Gastrocnemius medialis (tissue), 4 donors: ENCODE measurements around the gene CKMT1A. TPM values are rescaled to one million over a fixed set of nuclear protein-coding genes. Genes with fewer than 3 reads are reported as not detected.
A peak's percentile ranks its signal among the peaks of the same experiment; 100 is the strongest.
"Not testable (repeated sequence)": the region's sequence is repeated elsewhere in the genome, so short reads cannot be mapped to it uniquely, and the experiment has no call there.

ENCODE experiments used
- ATAC-seq, 2 donors: fragments of 150-250 bp; one replicate each; pipeline ENCODE4 v1.9.1; 2016
- DNase-seq, 2 donors: peaks; one replicate each; pipeline ENCODE4 v3.0.0-alpha.2; 2019
- H3K27ac ChIP-seq, 4 donors: fragments of 200-600 bp; sonication (generic); 1 replicate in 1 of 4; 2 replicates in 3 of 4; pipeline ENCODE4 v1.5.1; 2016 to 2018; ENCODE audit warnings: mild to moderate bottlenecking in 2 of 4, moderate library complexity in 1 of 4
- H3K27me3 ChIP-seq, 3 donors: fragments of 200-600 bp; sonication (generic) in 2 of 3; 1 replicate in 1 of 3; 2 replicates in 2 of 3; pipeline versions ENCODE4 v1.5.1 to v1.6.0; 2016 to 2019; ENCODE audit warnings: mild to moderate bottlenecking in 1 of 3, moderate library complexity in 1 of 3
- H3K36me3 ChIP-seq, 2 donors: fragments of 200-600 bp; sonication (generic) in 1 of 2; one replicate each; pipeline ENCODE4 v1.5.1; 2017 to 2018
- H3K4me1 ChIP-seq, 2 donors: fragments of 200-600 bp; sonication (generic) in 1 of 2; one replicate each; pipeline ENCODE4 v1.5.1; 2016 to 2017; ENCODE audit warnings: mild to moderate bottlenecking in 2 of 2
- H3K4me3 ChIP-seq, 4 donors: fragments of 200-600 bp; sonication (generic) in 3 of 4; 1 replicate in 1 of 4; 2 replicates in 3 of 4; pipeline ENCODE4 v1.5.1; 2016 to 2019; ENCODE audit warnings: mild to moderate bottlenecking in 2 of 4
- H3K9me3 ChIP-seq, 3 donors: fragments of 200-600 bp; sonication (generic) in 2 of 3; 1 replicate in 1 of 3; 2 replicates in 2 of 3; pipeline ENCODE4 v1.5.1; 2016 to 2019
- POLR2A ChIP-seq, 2 donors: fragments of 450-650 bp; IDR thresholded peaks; one replicate each; pipeline ENCODE4 v1.6.1; 2017; ENCODE audit warnings: antibody characterized with exemption in 2 of 2, mild to moderate bottlenecking in 2 of 2, moderate library complexity in 2 of 2
- in situ Hi-C, 4 donors: fragments of 200-750 bp; cut with MboI; loops; one replicate each; pipeline versions ENCODE4 v1.15.0 to v1.8.0; 2017; ENCODE audit warnings: low sequenced_read_pairs in 4 of 4
- intact Hi-C: fragments of 100-400 bp; cut with DNase I; formaldehyde crosslinking; loops from one replicate; pipeline ENCODE4 v1.15.1; 2023; ENCODE audit warnings: low total_unique reads
- total RNA-seq, 4 donors: library from RNA; depleted of rRNA; stranded (reverse); fragments of >200 nt; gene quantifications; one replicate each; pipeline versions ENCODE4 v1.1.0 to v1.2.3, GENCODE V29; 2016
- TF ChIP-seq, protein P1 (sequence below), 5 experiments: fragments of 450-650 bp in 3 of 5; fragments of 200-600 bp in 2 of 5; sonication (generic) in 2 of 5; IDR thresholded peaks in 4 of 5; conservative IDR thresholded peaks in 1 of 5; 1 replicate in 4 of 5; 2 replicates in 1 of 5; pipeline ENCODE4 v1.5.1; 2016 to 2019; ENCODE audit warnings: antibody characterized with exemption in 5 of 5, mild to moderate bottlenecking in 3 of 5, moderate library complexity in 3 of 5

CKMT1A gene
- total RNA-seq, 4 donors from 2014 or later = 0.41 TPM; not detected in 3

DNA sequence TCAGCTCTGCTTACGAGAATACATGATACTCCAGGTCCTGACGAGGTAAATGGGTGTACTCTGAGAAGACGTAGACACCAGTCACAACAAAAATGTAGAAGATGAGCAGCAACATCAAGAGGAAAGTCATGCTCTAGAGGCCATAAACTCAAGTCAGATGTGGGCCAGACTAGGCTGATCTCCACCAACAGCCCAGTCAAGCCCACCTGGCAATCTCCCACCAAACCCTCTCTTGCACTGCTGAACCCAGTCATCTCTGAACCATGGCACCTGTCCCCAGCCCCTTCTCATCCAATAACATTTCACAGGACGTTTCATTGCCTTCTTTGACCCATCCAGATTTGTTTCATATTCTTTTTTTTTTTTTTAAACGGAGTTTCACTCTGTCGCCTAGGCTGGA is 41.8 kb downstream of the CKMT1A start:
- in situ Hi-C loops = no loop called here

DNA sequence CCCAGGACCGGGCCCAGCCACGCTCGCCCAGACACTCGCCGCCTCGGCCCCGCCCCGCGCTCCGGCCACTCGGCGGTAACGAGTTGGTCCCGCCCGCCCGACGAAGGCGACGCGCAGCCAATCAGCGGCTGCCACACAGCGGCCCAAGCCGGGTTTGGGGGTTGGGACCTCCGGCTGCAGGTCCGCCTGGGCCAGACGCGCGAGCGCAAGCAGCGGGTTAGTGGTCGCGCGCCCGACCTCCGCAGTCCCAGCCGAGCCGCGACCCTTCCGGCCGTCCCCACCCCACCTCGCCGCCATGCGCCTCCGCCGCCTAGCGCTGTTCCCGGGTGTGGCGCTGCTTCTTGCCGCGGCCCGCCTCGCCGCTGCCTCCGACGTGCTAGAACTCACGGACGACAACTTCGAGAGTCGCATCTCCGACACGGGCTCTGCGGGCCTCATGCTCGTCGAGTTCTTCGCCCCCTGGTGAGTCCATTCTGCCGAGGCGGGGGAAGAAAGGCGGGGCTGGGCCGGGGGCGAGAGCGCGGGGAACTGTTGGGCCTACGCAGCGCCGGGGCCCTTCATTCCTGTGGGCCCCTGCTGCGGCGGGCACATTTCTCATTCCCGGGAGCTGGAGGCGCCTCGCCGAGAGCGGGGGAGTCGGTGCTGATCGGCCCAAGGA is 52.7 kb downstream of the CKMT1A start, which contains the start of gene PDIA3:
Gene PDIA3 (plus strand): TSS at position 194 of the 658 bp plus-strand sequence. CDS start 102 bp downstream, at position 296.
- in situ Hi-C loops = not testable (repeated sequence)
- intact Hi-C loops = loop anchor here (2.0 kb wide), 1 partner anchor 30 kb away; the partner anchor contains the start of gene ELL3
- H3K27ac ChIP-seq = peak within 1 kb of the TSS; percentile 89 to 96 (median 94)

More for the DNA sequence above, 41.8 kb downstream of the CKMT1A start:
- DNase-seq (no peak), ATAC-seq (no peak)
- no peaks in the 10 kb centered on the region for H3K27me3 ChIP-seq
- H3K27ac ChIP-seq = no peak overlapping the region
- no peaks in the 10 kb centered on the region for H3K4me1 ChIP-seq
- no peaks in the 10 kb centered on the region for H3K36me3 ChIP-seq
- no peaks in the 10 kb centered on the region for H3K9me3 ChIP-seq
- intact Hi-C loops = no loop called here
- TF ChIP-seq, protein P1, sequence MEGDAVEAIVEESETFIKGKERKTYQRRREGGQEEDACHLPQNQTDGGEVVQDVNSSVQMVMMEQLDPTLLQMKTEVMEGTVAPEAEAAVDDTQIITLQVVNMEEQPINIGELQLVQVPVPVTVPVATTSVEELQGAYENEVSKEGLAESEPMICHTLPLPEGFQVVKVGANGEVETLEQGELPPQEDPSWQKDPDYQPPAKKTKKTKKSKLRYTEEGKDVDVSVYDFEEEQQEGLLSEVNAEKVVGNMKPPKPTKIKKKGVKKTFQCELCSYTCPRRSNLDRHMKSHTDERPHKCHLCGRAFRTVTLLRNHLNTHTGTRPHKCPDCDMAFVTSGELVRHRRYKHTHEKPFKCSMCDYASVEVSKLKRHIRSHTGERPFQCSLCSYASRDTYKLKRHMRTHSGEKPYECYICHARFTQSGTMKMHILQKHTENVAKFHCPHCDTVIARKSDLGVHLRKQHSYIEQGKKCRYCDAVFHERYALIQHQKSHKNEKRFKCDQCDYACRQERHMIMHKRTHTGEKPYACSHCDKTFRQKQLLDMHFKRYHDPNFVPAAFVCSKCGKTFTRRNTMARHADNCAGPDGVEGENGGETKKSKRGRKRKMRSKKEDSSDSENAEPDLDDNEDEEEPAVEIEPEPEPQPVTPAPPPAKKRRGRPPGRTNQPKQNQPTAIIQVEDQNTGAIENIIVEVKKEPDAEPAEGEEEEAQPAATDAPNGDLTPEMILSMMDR (IDR thresholded peaks at IDR 0.05 in 4 of 5, conservative IDR thresholded peaks at IDR 0.05 in 1 of 5) = no peak
- no peak overlapping the region for H3K4me3 ChIP-seq

DNA sequence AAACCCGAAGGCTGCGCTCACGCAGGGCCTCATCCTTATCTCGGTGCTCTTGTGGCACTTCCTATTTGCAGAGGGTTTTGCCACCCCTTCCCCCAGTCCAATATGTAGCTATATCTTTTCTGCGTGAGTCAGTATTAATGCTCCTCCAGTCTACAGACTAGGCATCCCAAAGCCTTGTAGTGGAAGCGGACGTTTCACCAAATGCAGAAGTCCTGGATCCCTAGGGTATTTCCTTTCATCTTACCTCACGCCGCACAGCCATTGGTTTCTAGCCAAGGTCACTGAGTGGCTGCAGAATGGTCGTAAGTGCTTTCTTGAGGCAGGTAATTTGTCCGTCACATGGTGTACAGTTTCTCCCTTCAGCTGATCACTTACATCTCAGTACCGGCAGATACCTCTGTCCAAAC is 53.2 kb downstream of the CKMT1A start:
- Histone ChIP-seq H3K27ac (peak overlapping the region; percentile 89 to 96 (median 94)), H3K4me1 (peaks cover 20 to 23% of the 10 kb centered on the region in 2 donors), H3K4me3 (peak overlapping the region; percentile 87 to 100 (median 93))
- peak; percentile 43 to 44 for ATAC-seq
- H3K9me3 ChIP-seq, H3K27me3 ChIP-seq, in situ Hi-C loops, H3K36me3 ChIP-seq: not testable (repeated sequence)
- intact Hi-C loops = loop anchor here (1.0 to 2.0 kb wide), 2 partner anchors 22 to 30 kb away; partner anchors contain the start of gene ELL3
- peak in 1 of 2 donors; percentile 21 for DNase-seq

More for the DNA sequence above, 52.7 kb downstream of the CKMT1A start, which contains the start of gene PDIA3:
- H3K9me3 ChIP-seq, H3K27me3 ChIP-seq, H3K36me3 ChIP-seq: not testable (repeated sequence)
- ATAC-seq (peak; percentile 95 to 97), DNase-seq (peak; percentile 90 to 91)
- Histone ChIP-seq H3K4me1 (peaks cover 18 to 20% of the 10 kb centered on the region in 2 donors), H3K4me3 (peak within 1 kb of the TSS; percentile 87 to 100 (median 93))
- TF ChIP-seq POLR2A (IDR thresholded peaks at IDR 0.05) = peak; percentile 96 to 97
- TF ChIP-seq, protein P1 (IDR thresholded peaks at IDR 0.05 in 4 of 5, conservative IDR thresholded peaks at IDR 0.05 in 1 of 5) = peak in 2 of 5 experiments; percentile 16 to 30

DNA sequence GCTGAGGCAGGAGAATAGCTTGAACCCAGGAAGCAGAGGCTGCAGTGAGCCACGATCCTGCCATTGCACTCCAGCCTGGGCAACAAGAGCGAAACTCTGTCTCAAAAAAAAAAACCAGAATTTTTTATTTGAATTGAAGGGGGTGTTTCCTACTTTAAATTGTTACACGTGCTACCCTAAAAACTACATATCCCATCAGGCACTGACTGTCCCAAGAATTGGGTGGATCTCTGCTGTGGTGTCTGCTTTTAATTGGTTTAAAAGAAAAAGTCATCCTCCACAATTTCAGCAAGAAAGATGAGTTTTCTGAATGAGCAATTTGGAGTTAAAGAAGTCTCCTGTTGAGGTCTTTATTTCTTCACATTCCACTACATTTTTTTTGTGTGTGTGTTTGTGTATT is 54.7 kb downstream of the CKMT1A start:
- TF ChIP-seq POLR2A (IDR thresholded peaks at IDR 0.05) = no peak
- TF ChIP-seq, protein P1 (IDR thresholded peaks at IDR 0.05 in 4 of 5, conservative IDR thresholded peaks at IDR 0.05 in 1 of 5) = no peak
- intact Hi-C loops = no loop called here
- ATAC-seq = no peak
- H3K4me3 ChIP-seq = no peak overlapping the region
- no peak for DNase-seq
- H3K27me3 ChIP-seq = no peaks in the 10 kb centered on the region
- in situ Hi-C loops = no loop called here
- H3K4me1 ChIP-seq = peaks cover 20 to 26% of the 10 kb centered on the region in 2 donors
- no peak overlapping the region for H3K27ac ChIP-seq
- peaks cover 0 to 19% of the 10 kb centered on the region in 2 donors for H3K36me3 ChIP-seq
- no peaks in the 10 kb centered on the region for H3K9me3 ChIP-seq

Other genes starting within 250 kb of the CKMT1A start
- gene TP53BP1, start 200.7 kb upstream of the CKMT1A start, total RNA-seq = 10 to 100 TPM in 3 of 4 donors, 1 to 10 TPM in 1; 9.0 to 17.0 (median 13.3) TPM
- gene MAP1A, start 176.3 kb upstream of the CKMT1A start, total RNA-seq = 10 to 100 TPM in 2 of 4 donors, 1 to 10 TPM in 2; 3.5 to 13.0 (median 8.2) TPM
- 10 to 100 TPM; 14.4 to 41.2 (median 16.6) TPM for gene PPIP5K1, start 103.7 kb upstream of the CKMT1A start, total RNA-seq
- gene CKMT1B, start 99.8 kb upstream of the CKMT1A start, total RNA-seq = under 1 TPM in 1 of 4 donors, not detected in 3; 0.46 TPM
- under 1 TPM in 1 of 4 donors, not detected in 3; 0.41 TPM for gene STRC, start 75.1 kb upstream of the CKMT1A start, total RNA-seq
- gene CATSPER2, start 45.0 kb upstream of the CKMT1A start, total RNA-seq = 1 to 10 TPM in 3 of 4 donors, under 1 TPM in 1; 0.29 to 2.1 (median 1.1) TPM
- 10 to 100 TPM; 26.6 to 45.1 (median 30.3) TPM for gene PDIA3, start 52.6 kb downstream of the CKMT1A start, total RNA-seq
- gene ELL3, start 83.1 kb downstream of the CKMT1A start, total RNA-seq = 1 to 10 TPM; 2.1 to 6.3 (median 2.6) TPM
- gene SERF2, start 98.5 kb downstream of the CKMT1A start, total RNA-seq = 100 to 1,000 TPM; 491 to 646 (median 617) TPM
- gene SERINC4, start 106.4 kb downstream of the CKMT1A start, total RNA-seq = under 1 TPM in 3 of 4 donors, not detected in 1; 0.18 to 0.82 (median 0.29) TPM
- 10 to 100 TPM; 19.5 to 33.9 (median 24.7) TPM for gene HYPK, start 106.7 kb downstream of the CKMT1A start, total RNA-seq
- gene MFAP1, start 130.8 kb downstream of the CKMT1A start, total RNA-seq = 10 to 100 TPM; 10.8 to 26.3 (median 14.7) TPM
- gene WDR76, start 133.1 kb downstream of the CKMT1A start, total RNA-seq = 1 to 10 TPM in 1 of 4 donors, under 1 TPM in 3; 0.12 to 1.0 (median 0.37) TPM